Breast epithelium (tissue), 4 donors: ENCODE data around the gene NRG3. TPM values are rescaled to one million over a fixed set of nuclear protein-coding genes. Genes with fewer than 3 reads are reported as not detected.

Source experiments
- DNase-seq, 2 donors: peaks; one replicate each; pipeline ENCODE4 v3.0.0-alpha.2; 2019; ENCODE audit warnings: low spot score in 2 of 2
- H3K27ac ChIP-seq, 2 donors: fragments of 200-600 bp; sonication (generic) in 1 of 2; one replicate each; pipeline ENCODE4 v1.5.1; 2016 to 2019; ENCODE audit warnings: mild to moderate bottlenecking in 1 of 2
- H3K27me3 ChIP-seq, 2 donors: fragments of 200-600 bp; sonication (generic) in 1 of 2; one replicate each; pipeline versions ENCODE4 v1.5.1 to v1.6.0; 2017 to 2019; ENCODE audit warnings: control low read depth in 1 of 2, mild to moderate bottlenecking in 1 of 2
- H3K36me3 ChIP-seq: fragments of 200-600 bp; one replicate; pipeline ENCODE4 v1.5.1; 2019
- H3K4me1 ChIP-seq, 2 donors: fragments of 200-600 bp; sonication (generic); one replicate each; pipeline ENCODE4 v1.5.1; 2016 to 2019; ENCODE audit warnings: control low read depth in 1 of 2
- H3K4me3 ChIP-seq, 3 donors: fragments of 200-600 bp; sonication (generic); 1 replicate in 2 of 3; 2 replicates in 1 of 3; pipeline ENCODE4 v1.5.1; 2016 to 2019; ENCODE audit warnings: mild to moderate bottlenecking in 3 of 3, moderate library complexity in 2 of 3
- H3K9me3 ChIP-seq, 2 donors: fragments of 200-600 bp; sonication (generic) in 1 of 2; one replicate each; pipeline ENCODE4 v1.5.1; 2016 to 2019; ENCODE audit warnings: control low read depth in 1 of 2
- POLR2A ChIP-seq: fragments of 450-650 bp; IDR thresholded peaks from one replicate; pipeline ENCODE4 v1.6.1; 2016; ENCODE audit warnings: antibody characterized with exemption, mild to moderate bottlenecking, moderate library complexity
- POLR2AphosphoS5 ChIP-seq, 3 donors: sonication (generic); formaldehyde crosslinking; IDR thresholded peaks; one replicate each; pipeline ENCODE4 v1.6.1; 2017; ENCODE audit warnings: antibody characterized with exemption in 3 of 3
- intact Hi-C: fragments of 100-400 bp; cut with DNase I; formaldehyde crosslinking; loops from one replicate; pipeline ENCODE4 v1.15.1; 2023; ENCODE audit warnings: low total_unique reads
- total RNA-seq, 3 donors: library from RNA; depleted of rRNA; stranded (reverse); fragments of >200 nt; gene quantifications; one replicate each; pipeline ENCODE4 v1.1.0, GENCODE V29; 2016
- TF ChIP-seq, protein P1 (sequence below), 3 donors: fragments of 450-650 bp; IDR thresholded peaks; one replicate each; pipeline ENCODE4 v1.5.1; 2016 to 2017; ENCODE audit warnings: antibody characterized with exemption in 3 of 3, mild to moderate bottlenecking in 3 of 3, moderate library complexity in 3 of 3

Gene NRG3
- total RNA-seq, 3 donors from 2014 or later, result 0.16 to 0.88 (median 0.33) TPM

DNA sequence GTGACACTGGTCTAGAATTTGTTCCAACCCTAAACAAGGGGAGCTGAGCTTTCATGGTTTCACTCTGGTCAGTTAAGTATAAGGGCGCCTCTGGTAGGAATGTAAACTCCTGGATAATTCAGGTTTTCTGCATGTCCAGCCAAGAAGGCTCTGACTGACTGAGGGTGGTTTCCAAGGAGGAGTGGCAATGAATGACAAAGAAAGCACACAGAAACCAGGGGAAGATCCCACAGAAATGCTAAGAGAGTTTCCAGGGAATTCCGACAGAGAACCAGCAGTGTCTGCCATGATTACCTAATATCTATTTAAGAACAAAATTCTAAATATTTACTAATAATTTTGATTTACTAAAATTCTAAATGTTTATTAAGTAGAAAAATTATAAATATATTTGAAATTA lies 27.3 kb upstream of the NRG3 start:
- Histone ChIP-seq H3K4me1 (no peaks in the 10 kb centered on the region), H3K9me3 (no peaks in the 10 kb centered on the region), H3K27ac (no peak overlapping the region), H3K27me3 (no peaks in the 10 kb centered on the region), H3K36me3 (no peaks in the 10 kb centered on the region), H3K4me3 (no peak overlapping the region)
- TF ChIP-seq POLR2AphosphoS5 (IDR thresholded peaks at IDR 0.05) (no peak), POLR2A (no peak)
- TF ChIP-seq, protein P1, sequence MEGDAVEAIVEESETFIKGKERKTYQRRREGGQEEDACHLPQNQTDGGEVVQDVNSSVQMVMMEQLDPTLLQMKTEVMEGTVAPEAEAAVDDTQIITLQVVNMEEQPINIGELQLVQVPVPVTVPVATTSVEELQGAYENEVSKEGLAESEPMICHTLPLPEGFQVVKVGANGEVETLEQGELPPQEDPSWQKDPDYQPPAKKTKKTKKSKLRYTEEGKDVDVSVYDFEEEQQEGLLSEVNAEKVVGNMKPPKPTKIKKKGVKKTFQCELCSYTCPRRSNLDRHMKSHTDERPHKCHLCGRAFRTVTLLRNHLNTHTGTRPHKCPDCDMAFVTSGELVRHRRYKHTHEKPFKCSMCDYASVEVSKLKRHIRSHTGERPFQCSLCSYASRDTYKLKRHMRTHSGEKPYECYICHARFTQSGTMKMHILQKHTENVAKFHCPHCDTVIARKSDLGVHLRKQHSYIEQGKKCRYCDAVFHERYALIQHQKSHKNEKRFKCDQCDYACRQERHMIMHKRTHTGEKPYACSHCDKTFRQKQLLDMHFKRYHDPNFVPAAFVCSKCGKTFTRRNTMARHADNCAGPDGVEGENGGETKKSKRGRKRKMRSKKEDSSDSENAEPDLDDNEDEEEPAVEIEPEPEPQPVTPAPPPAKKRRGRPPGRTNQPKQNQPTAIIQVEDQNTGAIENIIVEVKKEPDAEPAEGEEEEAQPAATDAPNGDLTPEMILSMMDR (IDR thresholded peaks at IDR 0.05), result no peak
- intact Hi-C loops, result no loop called here
- DNase-seq, result no peak

DNA sequence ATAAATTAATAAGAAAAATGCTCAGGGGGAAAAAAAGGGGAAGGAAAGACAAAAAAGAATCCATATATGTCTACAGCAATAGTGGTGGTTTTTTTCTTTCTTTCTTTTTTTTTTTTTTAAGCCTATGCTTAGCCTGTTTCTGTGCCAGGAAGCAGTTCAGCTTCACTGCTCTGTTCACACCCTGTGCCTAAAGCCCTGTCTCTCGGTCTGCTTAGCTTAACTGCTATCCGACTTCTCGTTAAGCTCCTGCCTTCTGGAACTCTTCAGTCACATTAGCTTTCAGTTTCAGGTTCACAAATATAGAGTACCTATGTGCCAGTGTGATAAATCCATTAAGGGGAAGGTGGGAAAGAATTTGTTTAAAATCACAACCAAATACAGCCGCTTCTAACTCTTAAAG lies 26.5 kb upstream of the NRG3 start:
- no peaks in the 10 kb centered on the region for H3K27me3 ChIP-seq
- H3K9me3 ChIP-seq, result no peaks in the 10 kb centered on the region
- TF ChIP-seq, protein P1 (IDR thresholded peaks at IDR 0.05), result no peak
- TF ChIP-seq POLR2AphosphoS5 (IDR thresholded peaks at IDR 0.05) (no peak), POLR2A (no peak)
- H3K27ac ChIP-seq, result no peak overlapping the region
- H3K4me1 ChIP-seq, result no peaks in the 10 kb centered on the region
- peaks cover 4% of the 10 kb centered on the region for H3K36me3 ChIP-seq
- intact Hi-C loops, result no loop called here
- H3K4me3 ChIP-seq, result no peak overlapping the region
- no peak for DNase-seq

DNA sequence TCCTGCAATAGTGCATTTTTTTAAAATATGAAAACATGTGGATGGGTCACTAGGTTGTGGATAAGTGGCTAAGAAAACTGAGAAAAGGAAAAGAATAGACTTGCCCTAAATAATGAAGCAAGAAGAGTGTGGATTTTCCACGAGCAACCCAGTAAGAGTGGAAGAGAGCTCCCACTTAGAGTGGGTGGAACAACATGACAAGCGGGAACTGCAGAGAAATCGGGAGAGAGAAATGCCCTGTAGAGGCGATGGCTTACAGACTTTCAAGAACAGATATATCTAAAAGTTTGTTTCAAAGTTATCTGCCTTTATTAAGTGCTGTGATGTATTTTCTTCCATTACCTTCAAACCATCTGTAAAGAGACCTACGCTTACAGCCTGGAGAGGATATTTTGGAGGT lies 26.1 kb upstream of the NRG3 start:
- no peak overlapping the region for H3K27ac ChIP-seq
- intact Hi-C loops, result no loop called here
- no peak for DNase-seq
- no peaks in the 10 kb centered on the region for H3K4me1 ChIP-seq
- peaks cover 4% of the 10 kb centered on the region for H3K36me3 ChIP-seq
- no peaks in the 10 kb centered on the region for H3K27me3 ChIP-seq
- no peaks in the 10 kb centered on the region for H3K9me3 ChIP-seq
- no peak overlapping the region for H3K4me3 ChIP-seq
- TF ChIP-seq POLR2AphosphoS5 (IDR thresholded peaks at IDR 0.05) (no peak), POLR2A (no peak)
- TF ChIP-seq, protein P1 (IDR thresholded peaks at IDR 0.05), result no peak

DNA sequence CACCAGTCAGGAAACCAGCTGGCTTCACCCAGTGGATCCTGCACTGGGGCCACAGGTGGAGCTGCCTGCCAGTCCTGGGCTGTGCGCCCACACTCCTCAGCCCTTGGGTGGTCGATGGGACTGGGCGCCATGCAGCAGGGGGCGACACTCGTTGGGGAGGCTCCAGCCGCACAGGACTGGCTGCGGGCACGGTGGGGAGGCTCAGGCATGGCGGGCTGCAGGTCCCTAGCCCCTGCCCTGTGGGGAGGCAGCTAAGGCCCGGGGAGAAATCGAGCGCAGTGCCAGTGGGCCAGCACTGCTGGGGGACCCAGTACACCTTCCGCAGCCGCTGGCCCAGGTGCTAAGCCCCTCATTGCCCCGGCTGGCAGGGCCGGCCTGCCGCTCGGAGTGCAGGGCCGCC lies 12.4 kb upstream of the NRG3 start:
- no peak overlapping the region for H3K27ac ChIP-seq
- DNase-seq, result no peak
- H3K27me3 ChIP-seq, result no peaks in the 10 kb centered on the region
- H3K9me3 ChIP-seq, result peaks cover 0 to 4% of the 10 kb centered on the region in 2 donors
- intact Hi-C loops, result no loop called here
- H3K4me1 ChIP-seq, result no peaks in the 10 kb centered on the region
- no peaks in the 10 kb centered on the region for H3K36me3 ChIP-seq
- H3K4me3 ChIP-seq, result no peak overlapping the region
- TF ChIP-seq POLR2AphosphoS5 (IDR thresholded peaks at IDR 0.05) (no peak), POLR2A (no peak)
- TF ChIP-seq, protein P1 (IDR thresholded peaks at IDR 0.05), result no peak

DNA sequence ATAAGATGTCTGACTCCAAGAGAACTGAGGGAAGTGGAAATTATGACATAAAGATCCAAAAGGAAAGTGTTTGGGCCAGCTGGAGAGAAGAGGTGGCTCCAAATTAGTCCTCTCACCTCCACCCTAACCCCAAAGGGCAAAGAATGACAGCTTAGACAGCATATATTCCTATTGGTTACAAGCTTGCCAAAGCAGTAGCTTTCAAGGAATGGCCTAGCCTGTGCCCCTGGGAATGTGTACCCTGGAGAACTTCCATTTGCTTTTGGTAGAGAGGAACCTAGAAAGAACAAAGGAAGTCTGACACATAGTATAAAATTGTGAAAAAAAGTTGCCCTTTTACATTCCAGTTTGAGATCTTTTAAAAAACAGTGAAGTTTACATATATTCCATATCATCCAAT lies 11.2 kb upstream of the NRG3 start:
- Histone ChIP-seq H3K27ac (no peak overlapping the region), H3K27me3 (no peaks in the 10 kb centered on the region), H3K4me1 (no peaks in the 10 kb centered on the region), H3K4me3 (no peak overlapping the region), H3K9me3 (peaks cover 0 to 4% of the 10 kb centered on the region in 2 donors), H3K36me3 (no peaks in the 10 kb centered on the region)
- TF ChIP-seq, protein P1 (IDR thresholded peaks at IDR 0.05), result no peak
- TF ChIP-seq POLR2AphosphoS5 (IDR thresholded peaks at IDR 0.05) (no peak), POLR2A (no peak)
- intact Hi-C loops, result no loop called here
- no peak for DNase-seq
